ENCODE measurements around the gene SRC.

SRC gene

DNA sequence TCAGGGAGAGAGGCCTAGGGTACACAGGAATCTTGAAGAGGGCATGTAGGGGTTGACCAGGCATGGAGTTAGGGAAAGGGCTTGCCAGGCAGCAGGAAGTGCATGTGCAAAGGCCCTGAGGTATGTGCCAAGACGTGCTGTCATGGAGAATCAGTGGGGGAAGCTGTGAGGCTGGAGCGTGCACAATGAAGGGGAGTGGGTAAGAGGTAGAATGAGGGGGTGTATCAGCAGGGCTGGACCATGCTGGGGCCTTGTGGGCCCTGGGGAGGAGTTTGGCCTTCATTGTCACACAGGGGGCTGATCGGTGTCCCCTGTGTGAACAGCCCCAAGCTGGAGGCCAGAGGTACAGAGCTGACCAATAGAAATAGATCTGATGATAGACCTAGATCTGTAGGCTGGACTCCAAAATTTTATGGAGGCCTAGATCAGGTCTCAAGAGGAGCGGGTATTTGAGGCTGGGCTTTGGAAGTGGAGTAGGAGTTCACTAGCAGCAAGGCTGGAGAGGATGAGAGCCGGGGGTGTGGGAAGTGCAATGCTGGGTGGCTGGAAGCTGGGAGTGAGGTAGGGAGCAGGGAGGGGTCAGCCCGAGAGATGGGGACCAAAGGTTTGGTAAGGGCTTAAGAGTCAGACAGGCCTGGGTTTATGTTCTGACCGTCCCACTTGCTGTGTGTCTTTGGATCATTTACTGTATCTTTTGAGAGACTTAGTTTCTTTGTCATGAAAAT is 3.0 kb downstream of the SRC start:
- Histone ChIP-seq H3K4me1 (ENCODE audit: insufficient read depth, low read length) (peaks cover 9% of the 10 kb centered on the region), H3K4me3 (ENCODE audit: low read length) (no peak overlapping the region), H3K27ac (ENCODE audit: low read length) (no peak overlapping the region), H3K36me3 (ENCODE audit: insufficient read depth, low read depth, low read length) (peaks cover 10% of the 10 kb centered on the region; the same call in 1 of the 2 replicates), H3K27me3 (ENCODE audit: insufficient read depth, low read length) (no peaks in the 10 kb centered on the region), H3K9ac (ENCODE audit: low read depth, low read length) (no peak overlapping the region), H3K9me3 (ENCODE audit: insufficient read depth, low read depth, low read length) (no peaks in the 10 kb centered on the region)

DNA sequence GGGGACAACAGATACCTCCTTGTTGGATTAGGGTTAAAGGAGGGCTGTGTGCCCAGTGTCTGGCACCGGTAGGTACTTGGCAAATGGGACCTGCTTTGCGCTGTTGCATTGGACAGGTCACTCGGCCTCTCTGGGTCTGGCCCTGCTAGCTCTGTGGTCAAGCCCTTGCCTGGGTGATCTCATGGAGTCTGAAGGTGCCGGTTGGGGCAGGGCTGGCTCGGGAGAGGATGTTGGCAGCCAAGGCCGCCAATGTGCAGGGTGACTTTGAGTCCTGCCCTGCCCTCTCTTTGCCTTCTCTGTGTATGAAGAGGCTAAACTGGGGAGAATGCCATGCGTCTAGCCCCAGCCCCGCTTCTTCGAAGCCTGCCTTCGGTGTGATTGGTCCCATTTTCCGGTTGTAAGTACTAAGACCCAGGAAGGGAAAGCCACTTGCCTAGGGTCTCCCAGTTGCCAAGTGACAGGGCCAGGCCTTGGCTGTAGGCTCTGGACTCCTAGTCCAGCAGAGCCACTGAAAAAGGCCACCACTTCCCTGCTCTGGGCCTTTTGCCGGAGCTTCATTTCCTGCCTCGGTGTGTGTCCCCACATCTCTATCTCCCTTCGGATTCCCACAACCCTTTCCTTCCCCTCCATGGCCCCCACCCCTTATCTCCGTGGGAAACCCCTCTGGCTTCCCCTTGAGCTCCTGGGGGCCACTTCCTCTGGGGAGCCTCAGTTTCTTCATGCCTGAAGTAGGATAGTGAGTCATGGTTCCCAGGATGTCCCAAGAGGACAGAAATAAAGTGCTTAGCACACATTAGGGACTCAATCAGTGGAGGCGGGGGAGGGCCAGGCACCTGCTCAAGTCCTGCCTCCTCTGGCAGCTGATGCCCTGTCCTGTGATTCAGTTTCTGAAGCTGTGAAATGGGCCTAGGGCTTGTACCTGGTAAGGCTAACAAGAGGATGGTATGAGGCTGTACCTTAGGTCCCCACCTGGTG is 3.9 kb downstream of the SRC start:
- H3K36me3 ChIP-seq (ENCODE audit: insufficient read depth, low read depth, low read length), result peaks cover 14% of the 10 kb centered on the region; the same call in 1 of the 2 replicates
- H3K9ac ChIP-seq (ENCODE audit: low read depth, low read length), result no peak overlapping the region
- H3K27me3 ChIP-seq (ENCODE audit: insufficient read depth, low read length), result no peaks in the 10 kb centered on the region
- H3K4me3 ChIP-seq (ENCODE audit: low read length), result no peak overlapping the region
- H3K27ac ChIP-seq (ENCODE audit: low read length), result no peak overlapping the region
- H3K4me1 ChIP-seq (ENCODE audit: insufficient read depth, low read length), result peaks cover 7% of the 10 kb centered on the region
- no peaks in the 10 kb centered on the region for H3K9me3 ChIP-seq (ENCODE audit: insufficient read depth, low read depth, low read length)

DNA sequence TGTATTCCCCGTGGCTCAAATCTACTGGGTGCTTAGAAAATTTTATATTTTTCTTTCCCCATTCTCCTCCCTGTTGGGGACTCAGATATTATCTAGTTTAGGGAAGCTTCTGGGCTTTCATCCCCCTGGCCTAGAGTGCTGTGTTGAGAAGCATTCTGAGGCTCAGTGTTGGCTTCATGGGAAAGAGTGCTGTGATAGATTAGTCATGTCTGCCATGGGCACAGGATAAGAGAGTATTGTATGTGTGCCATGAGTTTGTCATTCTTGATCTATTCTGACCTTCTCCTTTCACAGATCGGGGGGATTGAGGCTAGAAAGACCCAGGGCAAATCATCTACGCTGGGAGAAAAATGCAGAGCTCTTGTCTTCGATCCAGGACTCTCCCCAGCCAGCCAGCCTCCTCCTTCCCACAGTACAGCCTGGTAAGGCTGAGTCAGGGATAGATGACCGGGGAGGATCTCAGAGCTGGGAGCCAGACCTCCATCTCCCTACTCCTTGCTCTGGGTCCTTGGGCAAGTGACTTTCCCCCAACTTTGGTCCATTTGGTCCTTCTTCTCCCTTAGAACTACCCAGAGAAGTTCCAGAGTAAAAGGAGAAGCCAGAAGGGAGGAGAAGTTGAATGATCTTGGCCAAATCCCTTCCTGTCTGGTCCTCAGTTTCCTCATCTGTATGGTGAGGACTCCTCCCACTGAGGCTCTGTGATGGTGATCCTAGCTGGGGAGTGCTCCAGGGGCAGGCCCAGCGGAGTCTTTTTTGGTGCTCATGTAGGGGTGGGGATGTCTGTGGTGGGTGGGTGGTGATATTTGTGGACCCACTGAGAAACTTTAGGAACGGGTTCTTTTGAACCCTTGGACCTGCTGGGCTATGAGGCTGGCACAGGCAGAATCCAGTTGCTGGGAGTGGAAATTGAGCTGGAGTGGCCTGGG is 5.0 kb downstream of the SRC start:
- Histone ChIP-seq H3K27me3 (ENCODE audit: insufficient read depth, low read length) (no peaks in the 10 kb centered on the region), H3K27ac (ENCODE audit: low read length) (no peak overlapping the region), H3K9me3 (ENCODE audit: insufficient read depth, low read depth, low read length) (no peaks in the 10 kb centered on the region), H3K9ac (ENCODE audit: low read depth, low read length) (no peak overlapping the region), H3K4me3 (ENCODE audit: low read length) (no peak overlapping the region), H3K4me1 (ENCODE audit: insufficient read depth, low read length) (0 out of 2 replicates have a peak, but pooled peaks cover 6% of the 10 kb centered on the region), H3K36me3 (ENCODE audit: insufficient read depth, low read depth, low read length) (peaks cover 14% of the 10 kb centered on the region; the same call in 1 of the 2 replicates)

DNA sequence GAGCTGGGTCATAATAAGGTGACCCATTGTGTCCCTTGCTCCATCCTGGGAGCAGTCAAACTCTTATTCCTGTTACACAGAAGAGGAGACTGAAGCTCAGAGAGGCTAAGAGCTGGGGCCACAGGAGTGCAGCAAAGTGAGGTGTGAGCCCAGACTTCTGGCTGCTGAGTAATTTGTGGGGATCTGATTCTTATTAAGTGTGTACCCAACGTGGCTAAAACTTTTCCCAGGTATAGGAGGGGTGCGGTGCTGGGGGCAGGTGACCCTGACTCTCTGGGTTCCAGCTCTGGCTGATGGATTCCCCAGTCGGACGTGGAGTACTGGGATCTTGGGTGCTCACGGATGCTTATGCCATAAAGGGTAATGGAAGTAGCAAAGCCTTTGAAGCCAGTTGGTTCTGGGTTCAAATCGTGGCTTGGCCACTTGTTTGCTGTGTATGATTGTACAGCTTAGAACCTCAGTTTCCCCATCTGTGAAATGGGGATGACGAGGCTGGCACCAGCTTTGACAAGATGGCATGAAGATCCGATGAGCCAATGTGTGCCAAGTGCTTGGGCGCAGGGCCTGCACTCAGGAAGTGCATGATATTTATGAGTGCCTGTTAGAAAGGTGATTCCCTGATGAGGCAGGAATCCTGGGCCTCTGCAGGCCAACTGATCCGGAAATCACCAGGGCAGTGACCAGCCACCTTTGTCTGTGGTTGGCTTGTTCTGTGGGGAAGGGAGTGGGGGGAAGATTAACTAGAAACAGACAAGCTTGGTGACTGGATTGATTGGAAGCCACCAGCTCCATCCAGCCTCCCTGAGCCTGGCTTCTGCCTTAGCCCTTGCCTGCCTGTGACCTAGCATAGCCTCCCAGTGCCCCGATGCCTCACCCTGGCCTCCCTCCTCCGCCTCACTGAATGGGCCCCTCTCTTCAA is 6.0 kb downstream of the SRC start:
- Histone ChIP-seq H3K27ac (ENCODE audit: low read length) (no peak overlapping the region), H3K4me1 (ENCODE audit: insufficient read depth, low read length) (0 out of 2 replicates have a peak, but pooled peaks cover 6% of the 10 kb centered on the region), H3K4me3 (ENCODE audit: low read length) (no peak overlapping the region), H3K9ac (ENCODE audit: low read depth, low read length) (no peak overlapping the region), H3K36me3 (ENCODE audit: insufficient read depth, low read depth, low read length) (peaks cover 14% of the 10 kb centered on the region; the same call in 1 of the 2 replicates), H3K27me3 (ENCODE audit: insufficient read depth, low read length) (no peaks in the 10 kb centered on the region), H3K9me3 (ENCODE audit: insufficient read depth, low read depth, low read length) (no peaks in the 10 kb centered on the region)

DNA sequence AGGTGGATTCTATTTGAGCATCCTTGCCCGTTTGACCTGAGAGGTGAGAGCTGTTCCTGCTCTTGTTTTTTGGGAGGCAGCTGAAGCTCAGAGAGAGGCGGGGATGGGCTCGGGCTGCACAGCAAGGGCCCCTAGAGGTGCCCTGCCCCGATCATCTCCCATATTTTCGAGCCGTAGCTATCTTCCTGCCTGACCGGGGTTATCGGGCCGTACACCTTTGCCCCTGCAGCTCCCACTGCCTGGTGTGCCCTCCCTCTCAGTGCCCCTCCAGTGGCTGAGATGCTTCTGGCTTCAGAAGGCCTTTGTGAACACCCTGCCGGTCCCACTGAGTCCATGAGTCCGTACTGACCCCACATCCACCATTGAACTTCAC is 6.7 kb downstream of the SRC start:
- Histone ChIP-seq H3K4me3 (ENCODE audit: low read length) (no peak overlapping the region), H3K4me1 (ENCODE audit: insufficient read depth, low read length) (0 out of 2 replicates have a peak, but pooled peaks cover 6% of the 10 kb centered on the region), H3K36me3 (ENCODE audit: insufficient read depth, low read depth, low read length) (peaks cover 11% of the 10 kb centered on the region; the same call in 1 of the 2 replicates), H3K27ac (ENCODE audit: low read length) (no peak overlapping the region), H3K27me3 (ENCODE audit: insufficient read depth, low read length) (no peaks in the 10 kb centered on the region), H3K9ac (ENCODE audit: low read depth, low read length) (no peak overlapping the region), H3K9me3 (ENCODE audit: insufficient read depth, low read depth, low read length) (no peaks in the 10 kb centered on the region)

DNA sequence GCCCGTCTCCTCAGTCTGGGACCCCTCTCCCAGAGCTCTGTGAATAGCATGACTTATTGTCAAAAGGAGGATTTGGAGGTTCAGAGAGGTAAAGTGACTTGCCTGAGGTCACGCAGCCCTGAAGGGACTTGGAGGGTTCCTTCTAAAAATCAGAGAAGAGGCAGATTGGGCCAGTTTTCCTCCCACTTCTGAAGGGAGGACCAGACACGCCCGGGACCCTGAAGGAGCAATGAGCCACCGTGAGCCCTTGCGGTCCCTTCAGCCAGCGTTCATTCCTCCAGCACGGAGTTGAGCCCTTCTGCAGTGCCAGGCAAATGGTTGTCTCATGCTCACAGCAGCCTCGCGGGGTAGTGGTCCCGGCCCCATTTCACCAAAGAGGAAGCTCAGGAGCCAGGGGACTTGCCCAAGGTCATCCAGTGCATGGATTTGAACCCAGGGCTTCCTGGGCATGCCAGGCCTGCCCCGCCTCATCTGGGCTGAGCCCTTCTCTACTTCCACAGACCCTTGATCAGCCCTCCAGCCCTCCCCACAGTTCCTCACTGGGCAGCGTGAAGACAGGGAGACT is 7.4 kb downstream of the SRC start:
- Histone ChIP-seq H3K4me3 (ENCODE audit: low read length) (no peak overlapping the region), H3K27me3 (ENCODE audit: insufficient read depth, low read length) (no peaks in the 10 kb centered on the region), H3K9me3 (ENCODE audit: insufficient read depth, low read depth, low read length) (no peaks in the 10 kb centered on the region), H3K4me1 (ENCODE audit: insufficient read depth, low read length) (0 out of 2 replicates have a peak, but pooled peaks cover 6% of the 10 kb centered on the region), H3K9ac (ENCODE audit: low read depth, low read length) (no peak overlapping the region), H3K27ac (ENCODE audit: low read length) (no peak overlapping the region), H3K36me3 (ENCODE audit: insufficient read depth, low read depth, low read length) (peaks cover 11% of the 10 kb centered on the region; the same call in 1 of the 2 replicates)

DNA sequence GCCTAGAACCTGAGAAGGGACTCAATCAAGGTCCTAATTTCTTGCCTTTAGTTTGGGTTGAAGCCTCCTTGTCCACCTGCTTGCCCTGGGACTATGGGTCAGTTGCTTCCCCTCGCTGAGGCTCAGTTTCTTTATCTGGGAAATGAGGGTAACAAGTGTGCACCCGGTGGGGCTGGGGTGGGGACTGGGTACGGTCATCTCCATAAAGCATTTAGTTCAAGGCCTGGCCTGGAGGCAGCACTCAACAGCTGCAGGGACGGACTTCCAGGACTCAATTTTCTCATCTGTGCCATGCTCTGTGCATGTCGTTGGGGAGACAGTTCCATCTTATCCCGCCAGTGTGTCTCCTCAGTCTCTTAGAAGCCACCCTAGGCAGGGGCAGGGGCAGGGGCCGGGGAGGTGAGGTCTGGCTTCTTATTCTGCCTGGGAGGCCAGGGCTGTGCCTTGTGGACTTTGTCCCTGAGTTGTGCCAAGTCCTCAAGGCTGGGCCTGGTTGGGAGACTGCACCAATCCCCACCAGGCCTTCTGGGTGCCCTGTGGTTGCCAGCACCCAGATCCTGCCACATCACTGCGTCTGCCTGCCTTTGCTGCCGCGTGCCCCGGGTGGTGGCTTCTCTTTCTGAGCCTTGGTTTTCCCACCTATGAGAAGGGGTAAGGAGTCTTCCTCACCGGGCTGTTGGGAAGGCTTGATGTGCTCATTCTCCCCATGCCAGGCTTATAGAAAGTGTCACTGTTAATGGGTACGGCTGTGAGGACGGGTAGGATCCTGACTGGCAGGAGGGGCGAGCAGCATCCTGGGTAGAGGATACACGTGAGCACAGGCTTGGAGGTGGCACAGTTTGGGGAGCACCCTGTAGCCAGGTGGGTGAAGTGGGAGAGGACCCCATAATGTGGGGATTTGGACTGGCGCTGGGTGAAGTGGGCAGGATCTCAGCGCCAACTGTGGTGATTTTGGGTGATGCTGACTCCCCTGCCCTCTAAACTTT is 8.6 kb downstream of the SRC start:
- Histone ChIP-seq H3K4me1 (ENCODE audit: insufficient read depth, low read length) (0 out of 2 replicates have a peak, but pooled peaks cover 8% of the 10 kb centered on the region), H3K36me3 (ENCODE audit: insufficient read depth, low read depth, low read length) (peaks cover 11% of the 10 kb centered on the region; the same call in 1 of the 2 replicates), H3K9me3 (ENCODE audit: insufficient read depth, low read depth, low read length) (no peaks in the 10 kb centered on the region), H3K9ac (ENCODE audit: low read depth, low read length) (no peak overlapping the region; the same call in 1 of the 2 replicates), H3K27ac (ENCODE audit: low read length) (no peak overlapping the region), H3K4me3 (ENCODE audit: low read length) (no peak overlapping the region), H3K27me3 (ENCODE audit: insufficient read depth, low read length) (no peaks in the 10 kb centered on the region)

DNA sequence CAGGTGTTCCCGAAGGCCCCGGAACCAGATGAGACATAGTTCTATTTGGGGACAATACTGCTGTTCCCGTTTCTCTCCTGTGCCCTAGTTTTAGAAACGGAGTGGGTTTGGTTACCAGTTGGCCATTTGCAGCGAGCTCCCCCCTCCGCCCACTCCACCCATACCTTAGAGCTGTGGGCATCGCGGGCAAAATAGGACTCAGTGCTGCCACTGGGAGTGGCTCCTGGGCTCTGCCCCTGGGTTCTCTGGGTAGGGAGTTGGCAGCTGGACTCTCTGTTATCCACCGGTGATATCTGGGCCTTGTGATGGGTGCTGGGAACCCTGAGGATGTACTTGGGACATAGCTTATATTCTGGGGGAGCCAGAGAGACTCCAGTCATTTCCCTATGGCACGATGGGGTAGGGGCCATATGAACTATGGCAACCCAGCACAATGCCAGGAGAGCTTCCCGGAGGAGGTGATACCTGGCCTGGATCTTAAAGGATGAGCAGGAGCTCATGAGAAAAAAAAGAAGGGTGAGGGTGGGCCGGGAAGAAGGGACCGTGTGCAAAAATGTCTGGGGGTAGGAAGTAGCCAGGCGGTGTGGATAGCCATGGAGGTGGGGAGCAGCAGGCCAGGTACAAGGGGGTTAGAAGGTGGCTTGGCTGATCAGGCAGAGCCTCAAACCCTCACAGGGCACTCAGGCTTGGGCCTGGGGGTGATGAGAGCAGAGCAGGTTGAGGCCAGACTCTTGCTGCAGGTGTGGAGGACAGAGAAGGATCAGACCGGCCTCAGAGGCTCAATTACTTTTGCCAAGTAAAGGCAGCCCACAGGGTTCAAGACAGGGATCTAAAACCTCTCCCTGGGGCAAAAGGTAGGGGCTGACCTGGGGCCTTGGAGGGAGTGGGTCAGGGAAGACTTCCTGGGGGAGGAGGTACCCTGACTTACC is 9.6 kb downstream of the SRC start:
- H3K4me1 ChIP-seq (ENCODE audit: insufficient read depth, low read length), result 0 out of 2 replicates have a peak, but pooled peaks cover 3% of the 10 kb centered on the region
- no peaks in the 10 kb centered on the region for H3K27me3 ChIP-seq (ENCODE audit: insufficient read depth, low read length)
- H3K36me3 ChIP-seq (ENCODE audit: insufficient read depth, low read depth, low read length), result peaks cover 11% of the 10 kb centered on the region; the same call in 1 of the 2 replicates
- H3K9me3 ChIP-seq (ENCODE audit: insufficient read depth, low read depth, low read length), result no peaks in the 10 kb centered on the region
- H3K4me3 ChIP-seq (ENCODE audit: low read length), result no peak overlapping the region
- H3K9ac ChIP-seq (ENCODE audit: low read depth, low read length), result no peak overlapping the region; the same call in 1 of the 2 replicates
- H3K27ac ChIP-seq (ENCODE audit: low read length), result no peak overlapping the region

DNA sequence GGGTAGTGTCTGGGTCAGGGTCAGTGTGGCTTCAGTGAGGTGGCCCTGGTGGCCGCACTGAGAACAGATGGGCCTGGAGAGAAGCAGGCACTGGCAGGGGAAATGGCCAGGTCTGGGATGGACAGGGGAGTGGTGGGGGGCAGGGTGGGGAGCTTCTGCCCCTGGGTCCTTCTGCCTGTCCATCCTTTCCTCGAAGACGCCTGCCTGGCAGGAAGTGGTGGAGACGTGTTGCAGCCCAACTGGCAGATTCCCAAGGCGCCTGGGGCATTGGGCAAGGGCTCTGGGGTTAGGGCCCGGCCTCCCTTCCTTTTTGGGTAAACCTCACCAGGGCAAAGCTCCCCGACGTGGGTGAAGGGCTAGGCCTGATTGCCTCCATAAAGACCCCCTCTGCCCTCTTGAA is 10.4 kb downstream of the SRC start:
- H3K9ac ChIP-seq (ENCODE audit: low read depth, low read length), result no peak overlapping the region
- no peaks in the 10 kb centered on the region for H3K9me3 ChIP-seq (ENCODE audit: insufficient read depth, low read depth, low read length)
- H3K27ac ChIP-seq (ENCODE audit: low read length), result no peak overlapping the region
- no peaks in the 10 kb centered on the region for H3K27me3 ChIP-seq (ENCODE audit: insufficient read depth, low read length)
- 0 out of 2 replicates have a peak, but pooled peaks cover 3% of the 10 kb centered on the region for H3K4me1 ChIP-seq (ENCODE audit: insufficient read depth, low read length)
- no peak overlapping the region for H3K4me3 ChIP-seq (ENCODE audit: low read length)
- H3K36me3 ChIP-seq (ENCODE audit: insufficient read depth, low read depth, low read length), result peaks cover 11% of the 10 kb centered on the region; the same call in 1 of the 2 replicates
